HCEC 1CT (cell line): ENCODE measurements around the gene IRF4.
"Not testable (repeated sequence)": the region's sequence is repeated elsewhere in the genome, so short reads cannot be mapped to it uniquely, and the experiment has no call there.

Experiments
- DNase-seq: peaks from one replicate; pipeline ENCODE4 v3.0.0-alpha.2; 2017

Gene IRF4

GRCh38 chr6:366389-367297 is 24.9 kb upstream of the IRF4 start:
- DNase-seq: no peak

GRCh38 chr6:367298-367794 is 24.2 kb upstream of the IRF4 start:
- no peak for DNase-seq

GRCh38 chr6:367891-368630 is 23.5 kb upstream of the IRF4 start:
- DNase-seq: no peak

GRCh38 chr6:369559-370431 is 21.8 kb upstream of the IRF4 start:
- DNase-seq: no peak

- DNase-seq: no peak
Measured at GRCh38 chr6:370555-370954, 21.0 kb upstream of the IRF4 start.

- DNase-seq: not testable (repeated sequence)
Measured at GRCh38 chr6:371851-372250, 19.7 kb upstream of the IRF4 start.

GRCh38 chr6:372336-372911 is 19.1 kb upstream of the IRF4 start:
- DNase-seq: no peak

- no peak for DNase-seq
Measured at GRCh38 chr6:373031-373430, 18.5 kb upstream of the IRF4 start.

GRCh38 chr6:373773-374724 is 17.5 kb upstream of the IRF4 start:
- DNase-seq: no peak

- no peak for DNase-seq
Measured at GRCh38 chr6:374956-375355, 16.6 kb upstream of the IRF4 start.

GRCh38 chr6:376827-377640 is 14.5 kb upstream of the IRF4 start:
- DNase-seq: no peak

GRCh38 chr6:377641-378020 is 13.9 kb upstream of the IRF4 start:
- not testable (repeated sequence) for DNase-seq

GRCh38 chr6:378090-378957 is 13.2 kb upstream of the IRF4 start:
- no peak for DNase-seq

GRCh38 chr6:378958-379409 is 12.6 kb upstream of the IRF4 start:
- DNase-seq: no peak

GRCh38 chr6:379410-380181 is 12.0 kb upstream of the IRF4 start:
- no peak for DNase-seq

- DNase-seq: no peak
Measured at GRCh38 chr6:380234-381218, 11.0 kb upstream of the IRF4 start.

- DNase-seq: no peak
Measured at GRCh38 chr6:381742-382461, 9.7 kb upstream of the IRF4 start.
